Neuronal stem cell (in vitro differentiated cells): ENCODE measurements around the gene ADM.

Source experiments
- DNase-seq: peaks from one replicate; pipeline ENCODE4 v3.0.0-alpha.2; 2013; ENCODE audit warnings: low spot score
- H2AFZ ChIP-seq: one replicate; pipeline ENCODE4 v1.6.1; 2013; ENCODE audit warnings: mild to moderate bottlenecking, low read length, inconsistent platforms
- H2AK5ac ChIP-seq: 2 replicates; pipeline ENCODE4 v1.6.1; 2013; ENCODE audit warnings: low read depth, mild to moderate bottlenecking, inconsistent platforms, low read length, moderate library complexity, mixed read lengths
- H2BK120ac ChIP-seq: 2 replicates; pipeline ENCODE4 v1.6.1; 2013; ENCODE audit warnings: low read depth, mild to moderate bottlenecking, inconsistent platforms, low read length, moderate library complexity, mixed read lengths
- H2BK12ac ChIP-seq: one replicate; pipeline ENCODE4 v1.6.1; 2013; ENCODE audit warnings: low read length, inconsistent platforms
- H2BK15ac ChIP-seq: 2 replicates; pipeline ENCODE4 v1.6.1; 2013; ENCODE audit warnings: mild to moderate bottlenecking, low read length, inconsistent platforms, mixed read lengths
- H2BK5ac ChIP-seq: one replicate; pipeline ENCODE4 v1.6.1; 2013; ENCODE audit warnings: inconsistent platforms, mild to moderate bottlenecking, low read length, moderate library complexity
- H3K14ac ChIP-seq: one replicate; pipeline ENCODE4 v1.6.1; 2013; ENCODE audit warnings: low read length, inconsistent platforms
- H3K18ac ChIP-seq: 2 replicates; pipeline ENCODE4 v1.6.1; 2013; ENCODE audit warnings: low read length, inconsistent platforms
- H3K23ac ChIP-seq: 2 replicates; pipeline ENCODE4 v1.6.1; 2013; ENCODE audit warnings: low read depth, mild to moderate bottlenecking, mixed read lengths, low read length, inconsistent platforms; ENCODE audit not compliant: poor library complexity
- H3K27ac ChIP-seq: replicated peaks from 3 replicates; pipeline ENCODE4 v1.5.1; 2013; ENCODE audit warnings: low read length, inconsistent platforms
- H3K27me3 ChIP-seq, 3 experiments: 2 replicates each; pipeline ENCODE4 v1.6.1; 2013; ENCODE audit warnings: low read length in 3 of 3, mild to moderate bottlenecking in 2 of 3, inconsistent platforms in 1 of 3, low read depth in 1 of 3, mixed read lengths in 1 of 3, moderate library complexity in 1 of 3; ENCODE audit not compliant: control insufficient read depth in 3 of 3, insufficient read depth in 3 of 3
- H3K36me3 ChIP-seq, 2 donors: replicated peaks in 1 of 2; 2 replicates each; pipeline ENCODE4 v1.6.1; 2013; ENCODE audit warnings: low read length in 2 of 2; ENCODE audit not compliant: control insufficient read depth in 2 of 2, insufficient read depth in 2 of 2
- H3K4ac ChIP-seq: 2 replicates; pipeline ENCODE4 v1.6.1; 2013; ENCODE audit warnings: inconsistent platforms, mild to moderate bottlenecking, low read length, moderate library complexity
- H3K4me1 ChIP-seq, 2 donors: 1 replicate in 1 of 2; 2 replicates in 1 of 2; pipeline ENCODE4 v1.6.1; 2013; ENCODE audit warnings: low read length in 2 of 2, low read depth in 1 of 2; ENCODE audit not compliant: control insufficient read depth in 2 of 2, insufficient read depth in 1 of 2
- H3K4me2 ChIP-seq: one replicate; pipeline ENCODE4 v1.6.1; 2013; ENCODE audit warnings: mild to moderate bottlenecking, low read length, inconsistent platforms; ENCODE audit not compliant: insufficient read depth, poor library complexity, severe bottlenecking
- H3K4me3 ChIP-seq, 2 donors: 2 replicates each; pipeline ENCODE4 v1.5.1; 2013; ENCODE audit warnings: low read length in 2 of 2, mild to moderate bottlenecking in 2 of 2, inconsistent platforms in 1 of 2, moderate library complexity in 1 of 2
- H3K79me1 ChIP-seq: one replicate; pipeline ENCODE4 v1.6.1; 2013; ENCODE audit warnings: low read depth, mild to moderate bottlenecking, inconsistent platforms, low read length, moderate library complexity
- H3K9ac ChIP-seq: one replicate; pipeline ENCODE4 v1.6.1; 2013; ENCODE audit warnings: mild to moderate bottlenecking, low read depth, low read length, inconsistent platforms; ENCODE audit not compliant: poor library complexity
- H3K9me3 ChIP-seq, 2 donors: replicated peaks in 1 of 2; 2 replicates each; pipeline versions ENCODE3 to v1.6.1; 2013; ENCODE audit warnings: low read length in 2 of 2, mild to moderate bottlenecking in 2 of 2, inconsistent platforms in 1 of 2, low read depth in 1 of 2, mixed read lengths in 1 of 2, moderate library complexity in 1 of 2; ENCODE audit not compliant: control insufficient read depth in 2 of 2, insufficient read depth in 1 of 2
- H4K8ac ChIP-seq: one replicate; pipeline ENCODE4 v1.6.1; 2013; ENCODE audit warnings: low read depth, mild to moderate bottlenecking, inconsistent platforms, low read length, moderate library complexity
- H4K91ac ChIP-seq: one replicate; pipeline ENCODE4 v1.6.1; 2013; ENCODE audit warnings: low read length, low read depth, mild to moderate bottlenecking, inconsistent platforms; ENCODE audit not compliant: poor library complexity
- whole genome bisulfite sequencing, 2 donors: extraction: QIAGEN DNeasy Blood & Tissue Kit; methylation state at CpG; one replicate each; pipeline ENCODE4 v1.1.7; 2013; ENCODE audit warnings: missing lambda C conversion rate in 2 of 2, mixed read lengths in 1 of 2; ENCODE audit not compliant: insufficient read length in 2 of 2, insufficient replicate concordance in 1 of 2; ENCODE audit errors: extremely low coverage in 2 of 2; 5-methylcytosine and 5-hydroxymethylcytosine counted together

The ADM gene

GRCh38 chr11:10294290-10294953 lies 10.5 kb upstream of the ADM start:
- H4K8ac ChIP-seq: no peak overlapping the region
- H2BK5ac ChIP-seq: peak overlapping the region; percentile 72
- no peak overlapping the region for H4K91ac ChIP-seq
- peaks cover 3% of the 10 kb centered on the region for H3K79me1 ChIP-seq
- peaks cover 0 to 5% of the 10 kb centered on the region in 2 donors for H3K9me3 ChIP-seq
- H3K4me1 ChIP-seq: peaks cover 0 to 1% of the 10 kb centered on the region in 2 donors
- H3K27me3 ChIP-seq: peaks cover 0 to 3% (median 0%) of the 10 kb centered on the region in 3 experiments
- H3K4me3 ChIP-seq: peak overlapping the region; percentile 56 to 92
- peak overlapping the region; percentile 89 for H3K23ac ChIP-seq
- peak overlapping the region; percentile 82 for H3K9ac ChIP-seq
- H2AK5ac ChIP-seq: no peak overlapping the region
- no CpG with 5 or more reads among the region's 45 CpGs for WGBS, 2 donors
- H3K4ac ChIP-seq: no peak overlapping the region
- peak overlapping the region; percentile 95 for H3K18ac ChIP-seq
- peaks cover 0 to 12% of the 10 kb centered on the region in 2 donors for H3K36me3 ChIP-seq
- H3K27ac ChIP-seq: peak overlapping the region; percentile 88
- peak overlapping the region; percentile 65 for H2BK120ac ChIP-seq
- peak overlapping the region; percentile 45 for H2BK15ac ChIP-seq
- DNase-seq: no peak
- H3K4me2 ChIP-seq: peak overlapping the region; percentile 89
- H2AFZ ChIP-seq: peak overlapping the region; percentile 95
- no peak overlapping the region for H3K14ac ChIP-seq
- no peak overlapping the region for H2BK12ac ChIP-seq

DNA sequence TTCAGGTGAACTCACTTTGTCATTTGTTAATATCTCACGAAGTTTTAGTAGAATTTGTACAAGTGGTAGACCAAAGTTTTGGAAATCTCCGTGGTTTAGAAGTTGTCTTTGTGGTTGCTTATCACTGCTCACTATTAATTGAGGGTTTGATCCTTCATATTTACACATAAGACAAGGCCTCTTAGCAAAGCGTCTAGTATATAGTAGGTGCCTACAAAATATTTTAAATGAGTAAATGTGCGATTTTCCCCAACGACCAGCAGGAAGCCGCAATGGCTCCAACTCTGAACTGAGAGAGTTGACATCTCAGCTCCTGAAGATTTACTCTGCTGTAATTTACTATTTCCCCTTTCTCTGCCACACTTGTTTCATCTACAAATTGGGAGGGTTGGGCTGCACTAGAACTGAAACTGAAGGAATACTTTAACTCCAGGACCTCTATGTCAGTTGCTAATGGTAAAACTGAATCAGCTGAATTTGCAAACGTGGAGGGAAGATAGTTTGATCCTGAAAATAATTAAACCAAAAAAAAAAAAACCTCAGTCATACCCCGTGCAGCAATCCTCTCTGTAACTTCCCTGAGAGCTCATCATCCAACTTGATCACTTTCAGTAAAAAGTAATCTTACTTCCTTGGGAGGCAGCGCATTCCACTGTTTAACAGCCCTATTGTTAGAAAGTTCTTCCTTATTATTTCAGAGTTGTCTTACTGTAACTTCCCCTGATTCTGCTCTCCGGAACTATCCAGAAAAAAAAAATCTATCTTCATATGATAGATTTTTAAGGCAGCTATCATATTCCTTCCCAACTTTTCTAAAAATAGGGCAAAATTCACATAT lies 9.6 kb upstream of the ADM start:
- Histone ChIP-seq H4K8ac (no peak overlapping the region), H3K4me1 (peaks cover 0 to 1% of the 10 kb centered on the region in 2 donors), H2BK12ac (no peak overlapping the region), H3K23ac (no peak overlapping the region), H3K4me2 (peak overlapping the region; percentile 89), H3K79me1 (no peaks in the 10 kb centered on the region), H3K4me3 (peak overlapping the region in 1 of 2 donors; percentile 56), H3K9ac (no peak overlapping the region), H3K27me3 (peaks cover 0 to 3% (median 0%) of the 10 kb centered on the region in 3 experiments), H2AK5ac (no peak overlapping the region), H2BK5ac (no peak overlapping the region), H3K9me3 (peaks cover 0 to 5% of the 10 kb centered on the region in 2 donors), H3K4ac (no peak overlapping the region), H3K14ac (no peak overlapping the region), H2BK15ac (no peak overlapping the region), H3K36me3 (peaks cover 0 to 20% of the 10 kb centered on the region in 2 donors), H2BK120ac (no peak overlapping the region), H3K18ac (no peak overlapping the region), H4K91ac (no peak overlapping the region), H3K27ac (no peak overlapping the region), H2AFZ (peak overlapping the region; percentile 95)
- no peak for DNase-seq
- no CpG with 5 or more reads among the region's 10 CpGs for WGBS, 2 donors

DNA sequence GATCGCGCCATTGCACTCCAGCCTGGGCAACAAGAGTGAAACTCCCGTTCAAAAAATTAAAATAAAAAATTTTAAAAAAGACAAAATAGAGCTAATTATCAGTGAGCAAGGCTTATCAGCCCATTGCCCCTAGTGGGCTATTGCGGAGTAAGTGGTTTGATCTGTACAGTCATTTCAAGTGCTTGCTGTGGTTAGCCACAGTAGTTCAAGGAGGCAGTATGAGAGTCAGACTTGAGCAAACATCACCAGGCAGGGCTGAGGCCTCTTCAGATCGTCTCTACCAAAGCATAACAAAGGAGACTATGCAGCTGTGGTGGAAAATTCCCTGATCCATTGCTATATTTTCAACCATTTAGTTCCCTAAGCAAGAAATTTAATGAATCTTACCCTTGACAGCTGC lies 6.5 kb upstream of the ADM start:
- DNase-seq: no peak
- H3K27ac ChIP-seq: no peak overlapping the region
- no peak overlapping the region for H4K8ac ChIP-seq

More for the DNA sequence above, 6.5 kb upstream of the ADM start:
- Histone ChIP-seq H3K27me3 (peaks cover 0 to 27% (median 8%) of the 10 kb centered on the region in 3 experiments), H2BK12ac (no peak overlapping the region), H3K14ac (no peak overlapping the region), H3K36me3 (peaks cover 0 to 9% of the 10 kb centered on the region in 2 donors), H3K18ac (no peak overlapping the region), H3K23ac (no peak overlapping the region), H3K79me1 (no peaks in the 10 kb centered on the region), H2BK15ac (no peak overlapping the region), H3K9me3 (peaks cover 0 to 5% of the 10 kb centered on the region in 2 donors), H4K91ac (no peak overlapping the region), H3K4ac (no peak overlapping the region), H3K4me3 (no peak overlapping the region), H2AK5ac (no peak overlapping the region), H3K9ac (no peak overlapping the region), H3K4me2 (no peak overlapping the region), H3K4me1 (peaks cover 0 to 4% of the 10 kb centered on the region in 2 donors), H2AFZ (no peak overlapping the region), H2BK120ac (no peak overlapping the region), H2BK5ac (no peak overlapping the region)
- WGBS, 2 donors: no CpG with 5 or more reads among the region's 5 CpGs
